Non-pigmented ciliary epithelial cell (primary cell): ENCODE measurements around the gene IDUA.
A peak's percentile ranks its signal among the peaks of the same experiment; 100 is the strongest.

Source experiments
- DNase-seq: peaks from one replicate; pipeline ENCODE4 v3.0.0-alpha.2; 2010; ENCODE audit warnings: low read depth

The IDUA gene

GRCh38 chr4:1000686-1001260, 13.9 kb downstream of the IDUA start:
- no peak for DNase-seq

GRCh38 chr4:1001561-1002130, 14.8 kb downstream of the IDUA start:
- no peak for DNase-seq

GRCh38 chr4:1002131-1002630, 15.3 kb downstream of the IDUA start:
- no peak for DNase-seq

- DNase-seq: no peak
Measured at GRCh38 chr4:1002631-1003251, 15.9 kb downstream of the IDUA start.

GRCh38 chr4:1003271-1004070, 16.6 kb downstream of the IDUA start:
- DNase-seq: no peak

- DNase-seq: no peak
Measured at GRCh38 chr4:1004071-1004418, 17.2 kb downstream of the IDUA start.

- DNase-seq: no peak
Measured at GRCh38 chr4:1004557-1005485, 18.0 kb downstream of the IDUA start.

- DNase-seq: no peak
Measured at GRCh38 chr4:1006856-1007255, 20.0 kb downstream of the IDUA start.

GRCh38 chr4:1008840-1009541, 22.1 kb downstream of the IDUA start:
- DNase-seq: no peak

GRCh38 chr4:1009542-1010394, 22.9 kb downstream of the IDUA start:
- DNase-seq: no peak

- peak; percentile 23 for DNase-seq
Measured at GRCh38 chr4:1010395-1011021, 23.7 kb downstream of the IDUA start.

- no peak for DNase-seq
Measured at GRCh38 chr4:1011022-1011665, 24.3 kb downstream of the IDUA start, which contains the start of gene FGFRL1. TSS of gene FGFRL1 (plus strand) at chr4:1011626. CDS start at chr4:1012486, 860 bp downstream.

- no peak for DNase-seq
Measured at GRCh38 chr4:1011666-1012033, 24.8 kb downstream of the IDUA start.

- DNase-seq: no peak
Measured at GRCh38 chr4:1012034-1012739, 25.3 kb downstream of the IDUA start.

- no peak for DNase-seq
Measured at GRCh38 chr4:1013225-1014073, 26.6 kb downstream of the IDUA start.

GRCh38 chr4:1014291-1015167, 27.7 kb downstream of the IDUA start:
- no peak for DNase-seq

- no peak for DNase-seq
Measured at GRCh38 chr4:1015179-1015578, 28.3 kb downstream of the IDUA start.
